ENCODE data around the gene CELA2A.
"Not testable (repeated sequence)": the region's sequence is repeated elsewhere in the genome, so short reads cannot be mapped to it uniquely, and the experiment has no call there.

The CELA2A gene

GRCh38 chr1:15500184-15501178 is 43.9 kb downstream of the CELA2A start:
- no peak for DNase-seq (ENCODE audit: low read depth in 3 of 3)

- no peak for DNase-seq (ENCODE audit: low read depth in 3 of 3)
Measured at GRCh38 chr1:15501208-15502032, 44.9 kb downstream of the CELA2A start.

- no peak for DNase-seq (ENCODE audit: low read depth in 3 of 3)
Measured at GRCh38 chr1:15504436-15504835, 47.9 kb downstream of the CELA2A start.

GRCh38 chr1:15506831-15507230 is 50.3 kb downstream of the CELA2A start:
- DNase-seq (ENCODE audit: low read depth in 3 of 3) = no peak

- no peak for DNase-seq (ENCODE audit: low read depth in 3 of 3)
Measured at GRCh38 chr1:15507278-15507677, 50.7 kb downstream of the CELA2A start.

- no peak for DNase-seq (ENCODE audit: low read depth in 3 of 3)
Measured at GRCh38 chr1:15508700-15509487, 52.4 kb downstream of the CELA2A start.

- no peak for DNase-seq (ENCODE audit: low read depth in 3 of 3)
Measured at GRCh38 chr1:15509586-15509985, 53.1 kb downstream of the CELA2A start.

- DNase-seq (ENCODE audit: low read depth in 3 of 3) = no peak
Measured at GRCh38 chr1:15510611-15511405, 54.3 kb downstream of the CELA2A start.

GRCh38 chr1:15513192-15513591 is 56.7 kb downstream of the CELA2A start:
- DNase-seq (ENCODE audit: low read depth in 3 of 3) = no peak

GRCh38 chr1:15513919-15514318 is 57.4 kb downstream of the CELA2A start:
- no peak for DNase-seq (ENCODE audit: low read depth in 3 of 3)

GRCh38 chr1:15514557-15514956 is 58.0 kb downstream of the CELA2A start:
- DNase-seq (ENCODE audit: low read depth in 3 of 3) = not testable (repeated sequence)

GRCh38 chr1:15515022-15515663 is 58.6 kb downstream of the CELA2A start:
- no peak for DNase-seq (ENCODE audit: low read depth in 3 of 3)

GRCh38 chr1:15519625-15520024 is 63.1 kb downstream of the CELA2A start:
- DNase-seq (ENCODE audit: low read depth in 3 of 3) = no peak

GRCh38 chr1:15521206-15521906 is 64.8 kb downstream of the CELA2A start:
- not testable (repeated sequence) for DNase-seq (ENCODE audit: low read depth in 3 of 3)

Data from stimulated activated CD4-positive, alpha-beta T cell treated with anti-CD3 and anti-CD28 coated beads, TNF-alpha, amount 100 ng/mL, for 4 hours (primary cell).